Activated T-cell treated with anti-CD3 and anti-CD28 coated beads for 1 hour (primary cell): Measurements from ENCODE around the gene RND1.
A peak's percentile ranks its signal among the peaks of the same experiment; 100 is the strongest.
"Not testable (repeated sequence)": the region's sequence is repeated elsewhere in the genome, so short reads cannot be mapped to it uniquely, and the experiment has no call there.

ENCODE experiments used
- DNase-seq: peaks from one replicate; pipeline ENCODE4 v3.0.0-alpha.2; 2020; ENCODE audit warnings: low read depth

The RND1 gene

GRCh38 chr12:48865281-48866051 is at the start of gene RND1:
Gene RND1 (minus strand): TSS chr12:48865870. CDS start chr12:48865767, 103 bp downstream.
- peak; percentile 64 for DNase-seq

- DNase-seq: no peak
Observed at GRCh38 chr12:48910196-48910595, 44.5 kb upstream of the RND1 start.

- not testable (repeated sequence) for DNase-seq
Observed at GRCh38 chr12:48909698-48910097, 44.0 kb upstream of the RND1 start.

GRCh38 chr12:48907245-48907644 is 41.6 kb upstream of the RND1 start:
- DNase-seq: no peak

- peak; percentile 82 for DNase-seq
Observed at GRCh38 chr12:48903982-48904411, 38.3 kb upstream of the RND1 start.

GRCh38 chr12:48903363-48903981 is 37.8 kb upstream of the RND1 start:
- no peak for DNase-seq

GRCh38 chr12:48901278-48901677 is 35.6 kb upstream of the RND1 start:
- DNase-seq: no peak

- DNase-seq: no peak
Observed at GRCh38 chr12:48899651-48900050, 34.0 kb upstream of the RND1 start.

- DNase-seq: no peak
Observed at GRCh38 chr12:48894271-48894670, 28.6 kb upstream of the RND1 start.

- DNase-seq: peak; percentile 64
Observed at GRCh38 chr12:48890657-48891418, 25.2 kb upstream of the RND1 start.

GRCh38 chr12:48889679-48890078 is 24.0 kb upstream of the RND1 start:
- DNase-seq: no peak

GRCh38 chr12:48883305-48884161 is 17.9 kb upstream of the RND1 start:
- DNase-seq: no peak

- DNase-seq: no peak
Observed at GRCh38 chr12:48882972-48883304, 17.3 kb upstream of the RND1 start.

GRCh38 chr12:48882315-48882687 is 16.6 kb upstream of the RND1 start:
- DNase-seq: no peak

GRCh38 chr12:48881686-48882314 is 16.1 kb upstream of the RND1 start:
- DNase-seq: no peak

GRCh38 chr12:48880647-48881046 is 15.0 kb upstream of the RND1 start:
- DNase-seq: no peak

- DNase-seq: no peak
Observed at GRCh38 chr12:48878548-48878947, 12.9 kb upstream of the RND1 start.

GRCh38 chr12:48875944-48876515 is 10.4 kb upstream of the RND1 start:
- no peak for DNase-seq

- DNase-seq: not testable (repeated sequence)
Observed at GRCh38 chr12:48873534-48873933, 7.9 kb upstream of the RND1 start.

- DNase-seq: no peak
Observed at GRCh38 chr12:48873096-48873495, 7.4 kb upstream of the RND1 start.

- no peak for DNase-seq
Observed at GRCh38 chr12:48869191-48869590, 3.5 kb upstream of the RND1 start.
